ENCODE data around the gene ZMYM3. TPM values are rescaled to one million over a fixed set of nuclear protein-coding genes. Genes with fewer than 3 reads are reported as not detected.

Gene ZMYM3
- total RNA-seq, 1 experiment from 2014 or later, result 42.9 TPM

- Mint-ChIP-seq H3K4me3 (ENCODE audit: low read depth, unreplicated experiment) (no peak overlapping the region), H3K27ac (ENCODE audit: unreplicated experiment) (no peak overlapping the region), H3K36me3 (ENCODE audit: insufficient read depth, unreplicated experiment) (peaks cover 23% of the 10 kb centered on the region), H3K4me1 (ENCODE audit: low read depth, unreplicated experiment) (no peaks in the 10 kb centered on the region), H3K9me3 (ENCODE audit: low read depth, unreplicated experiment) (no peaks in the 10 kb centered on the region), H3K27me3 (ENCODE audit: unreplicated experiment) (no peaks in the 10 kb centered on the region)
- no peak for DNase-seq
- TF ChIP-seq CTCF (IDR thresholded peaks at IDR 0.05; ENCODE audit: unreplicated experiment), result no peak
- CTCF ChIA-PET, result interaction anchor here (0.5 to 1.1 kb wide), 4 partner anchors 30 to 322 kb away, joined by 3 to 12 read pairs (median 4); no protein-coding TSS in a partner anchor
- BruUV-seq (replicated peaks), result no TSS peak
- intact Hi-C loops (cut with micrococcal nuclease; ENCODE audit: unreplicated experiment), result no loop called here
These were observed 9.4 kb downstream of the ZMYM3 start for GRCh38 chrX:71244359-71245128.

- DNase-seq, result no peak
These were observed 12.6 kb downstream of the ZMYM3 start for GRCh38 chrX:71241301-71241700.

GRCh38 chrX:71239781-71240180 lies 14.2 kb downstream of the ZMYM3 start:
- Mint-ChIP-seq H3K9me3 (ENCODE audit: low read depth, unreplicated experiment) (no peaks in the 10 kb centered on the region), H3K27ac (ENCODE audit: unreplicated experiment) (no peak overlapping the region), H3K36me3 (ENCODE audit: insufficient read depth, unreplicated experiment) (peaks cover 20% of the 10 kb centered on the region), H3K27me3 (ENCODE audit: unreplicated experiment) (peaks cover 13% of the 10 kb centered on the region), H3K4me1 (ENCODE audit: low read depth, unreplicated experiment) (no peaks in the 10 kb centered on the region), H3K4me3 (ENCODE audit: low read depth, unreplicated experiment) (no peak overlapping the region)
- intact Hi-C loops (cut with micrococcal nuclease; ENCODE audit: unreplicated experiment), result no loop called here
- CTCF ChIA-PET, result no interaction called here
- no peak for DNase-seq
- TF ChIP-seq CTCF (IDR thresholded peaks at IDR 0.05; ENCODE audit: unreplicated experiment), result no peak
- TSS peak; percentile 59 for BruUV-seq (replicated peaks)

More at GRCh38 chrX:71241301-71241700, 12.6 kb downstream of the ZMYM3 start:
- CTCF ChIA-PET, result no interaction called here
- no peaks in the 10 kb centered on the region for H3K27me3 Mint-ChIP-seq (ENCODE audit: unreplicated experiment)
- H3K27ac Mint-ChIP-seq (ENCODE audit: unreplicated experiment), result no peak overlapping the region
- no peak for TF ChIP-seq CTCF (IDR thresholded peaks at IDR 0.05; ENCODE audit: unreplicated experiment)
- H3K4me3 Mint-ChIP-seq (ENCODE audit: low read depth, unreplicated experiment), result no peak overlapping the region
- H3K9me3 Mint-ChIP-seq (ENCODE audit: low read depth, unreplicated experiment), result no peaks in the 10 kb centered on the region
- BruUV-seq (replicated peaks), result no TSS peak
- peaks cover 23% of the 10 kb centered on the region for H3K36me3 Mint-ChIP-seq (ENCODE audit: insufficient read depth, unreplicated experiment)
- intact Hi-C loops (cut with micrococcal nuclease; ENCODE audit: unreplicated experiment), result no loop called here
- no peaks in the 10 kb centered on the region for H3K4me1 Mint-ChIP-seq (ENCODE audit: low read depth, unreplicated experiment)

DNA sequence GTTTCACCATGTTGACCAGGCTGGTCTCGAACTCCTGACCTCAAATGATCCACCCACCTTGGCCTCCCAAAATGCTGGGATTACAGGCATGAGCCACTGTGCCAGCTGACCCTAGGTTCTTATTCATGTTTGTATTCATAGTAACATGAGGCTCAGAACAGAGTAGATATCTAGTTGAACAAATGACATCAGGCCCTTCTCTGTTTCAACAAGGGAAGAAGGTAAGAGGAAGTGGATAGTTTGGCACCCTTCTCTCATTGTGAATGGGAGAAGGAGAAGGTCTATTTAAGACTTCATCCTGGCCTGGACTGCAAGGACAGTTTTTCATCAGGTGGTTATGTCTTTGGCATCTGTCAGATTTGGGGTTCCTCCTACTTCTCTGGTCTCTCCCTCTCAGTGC lies 17.1 kb downstream of the ZMYM3 start:
- Mint-ChIP-seq H3K4me1 (ENCODE audit: low read depth, unreplicated experiment) (no peaks in the 10 kb centered on the region), H3K27ac (ENCODE audit: unreplicated experiment) (peak overlapping the region; percentile 16), H3K36me3 (ENCODE audit: insufficient read depth, unreplicated experiment) (peaks cover 11% of the 10 kb centered on the region), H3K4me3 (ENCODE audit: low read depth, unreplicated experiment) (no peak overlapping the region), H3K27me3 (ENCODE audit: unreplicated experiment) (peaks cover 14% of the 10 kb centered on the region), H3K9me3 (ENCODE audit: low read depth, unreplicated experiment) (no peaks in the 10 kb centered on the region)
- CTCF ChIA-PET, result no interaction called here
- BruUV-seq (replicated peaks), result no TSS peak
- TF ChIP-seq CTCF (IDR thresholded peaks at IDR 0.05; ENCODE audit: unreplicated experiment), result no peak
- DNase-seq, result no peak
- intact Hi-C loops (cut with micrococcal nuclease; ENCODE audit: unreplicated experiment), result no loop called here

Data from Calu3 (cell line).